Vagina (tissue), 2 donors: ENCODE results near the gene FBXW2. TPM values are rescaled to one million over a fixed set of nuclear protein-coding genes. Genes with fewer than 3 reads are reported as not detected.

Experiments used
- DNase-seq, 2 donors: peaks; one replicate each; pipeline ENCODE4 v3.0.0-alpha.2; 2017; ENCODE audit errors: extremely low spot score in 2 of 2
- H3K27ac ChIP-seq: fragments of 200-600 bp; sonication (generic); one replicate; pipeline ENCODE4 v1.5.1; 2019
- H3K27me3 ChIP-seq: fragments of 200-600 bp; sonication (generic); one replicate; pipeline ENCODE4 v1.5.1; 2019
- H3K36me3 ChIP-seq, 2 donors: fragments of 200-600 bp; sonication (generic); one replicate each; pipeline ENCODE4 v1.5.1; 2017 to 2019
- H3K4me1 ChIP-seq: fragments of 200-600 bp; sonication (generic); one replicate; pipeline ENCODE4 v1.5.1; 2019
- H3K4me3 ChIP-seq, 2 donors: fragments of 200-600 bp; sonication (generic); 1 replicate in 1 of 2; 2 replicates in 1 of 2; pipeline ENCODE4 v1.5.1; 2016 to 2019
- H3K9me3 ChIP-seq: fragments of 200-600 bp; sonication (generic); one replicate; pipeline ENCODE4 v1.5.1; 2019
- CTCF ChIP-seq, 3 experiments: fragments of 450-650 bp in 2 of 3; fragments of 200-600 bp in 1 of 3; sonication (generic) in 1 of 3; IDR thresholded peaks; one replicate each; pipeline ENCODE4 v1.5.1; 2017 to 2019; ENCODE audit warnings: antibody characterized with exemption in 3 of 3, mild to moderate bottlenecking in 2 of 3, moderate library complexity in 2 of 3
- POLR2A ChIP-seq, 2 donors: fragments of 450-650 bp; IDR thresholded peaks; one replicate each; pipeline ENCODE4 v1.6.1; 2017; ENCODE audit warnings: antibody characterized with exemption in 2 of 2, mild to moderate bottlenecking in 2 of 2, moderate library complexity in 2 of 2
- POLR2AphosphoS5 ChIP-seq, 2 donors: sonication (generic); formaldehyde crosslinking; IDR thresholded peaks; one replicate each; pipeline ENCODE4 v1.9.0; 2017; ENCODE audit warnings: antibody characterized with exemption in 2 of 2, mild to moderate bottlenecking in 2 of 2, low read depth in 1 of 2; ENCODE audit not compliant: insufficient read depth in 1 of 2
- intact Hi-C: fragments of 100-400 bp; cut with DNase I; formaldehyde crosslinking; loops from one replicate; pipeline ENCODE4 v1.15.1; 2023
- total RNA-seq: library from RNA; depleted of rRNA; stranded (reverse); fragments of >200 nt; gene quantifications from one replicate; pipeline ENCODE4 v1.2.3, GENCODE V29; 2016

FBXW2 gene
- total RNA-seq, 1 donor from 2014 or later, result 33.1 TPM

- Histone ChIP-seq H3K27me3 (no peaks in the 10 kb centered on the region), H3K27ac (no peak overlapping the region), H3K4me3 (no peak overlapping the region), H3K9me3 (no peaks in the 10 kb centered on the region), H3K4me1 (no peaks in the 10 kb centered on the region), H3K36me3 (no peaks in the 10 kb centered on the region)
- intact Hi-C loops, result no loop called here
- peak in 1 of 3 experiments; percentile 30 for TF ChIP-seq CTCF (IDR thresholded peaks at IDR 0.05)
- no peak for TF ChIP-seq POLR2A (IDR thresholded peaks at IDR 0.05)
- no peak for DNase-seq
These were observed 50.2 kb downstream of the FBXW2 start for GRCh38 chr9:120742951-120743416.

DNA sequence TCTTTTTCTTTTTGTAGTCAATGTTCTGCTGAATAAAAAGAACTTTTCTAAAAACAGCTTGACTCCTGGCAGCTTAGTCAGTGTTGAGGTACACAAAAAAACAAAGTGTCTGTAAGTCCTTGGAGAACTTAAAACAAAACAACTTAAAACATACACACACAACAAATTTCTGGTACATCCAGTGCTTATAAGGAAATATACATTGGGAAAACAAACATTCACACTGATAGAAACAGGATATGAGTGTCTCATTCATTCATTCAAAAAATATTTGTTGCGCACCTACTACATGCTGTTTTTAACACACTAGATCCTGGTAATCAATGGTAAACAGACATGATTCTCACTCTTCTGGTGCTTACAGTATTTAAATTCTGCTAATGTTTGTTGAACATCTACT is 51.5 kb downstream of the FBXW2 start:
- TF ChIP-seq POLR2A (IDR thresholded peaks at IDR 0.05) (no peak), POLR2AphosphoS5 (IDR thresholded peaks at IDR 0.05; ENCODE audit: insufficient read depth in 1 of 2, low read depth in 1 of 2) (no peak), CTCF (IDR thresholded peaks at IDR 0.05) (no peak)
- intact Hi-C loops, result no loop called here
- no peaks in the 10 kb centered on the region for H3K9me3 ChIP-seq

GRCh38 chr9:120741191-120741590 is 52.0 kb downstream of the FBXW2 start:
- Histone ChIP-seq H3K27ac (no peak overlapping the region), H3K9me3 (no peaks in the 10 kb centered on the region), H3K4me3 (no peak overlapping the region), H3K36me3 (no peaks in the 10 kb centered on the region), H3K4me1 (no peaks in the 10 kb centered on the region), H3K27me3 (no peaks in the 10 kb centered on the region)
- no peak for TF ChIP-seq POLR2AphosphoS5 (IDR thresholded peaks at IDR 0.05; ENCODE audit: insufficient read depth in 1 of 2, low read depth in 1 of 2)
- no peak for TF ChIP-seq CTCF (IDR thresholded peaks at IDR 0.05)
- TF ChIP-seq POLR2A (IDR thresholded peaks at IDR 0.05), result no peak
- DNase-seq, result no peak
- intact Hi-C loops, result no loop called here

More for the DNA sequence above, 51.5 kb downstream of the FBXW2 start:
- no peak for DNase-seq
- H3K4me1 ChIP-seq, result no peaks in the 10 kb centered on the region
- H3K27me3 ChIP-seq, result no peaks in the 10 kb centered on the region
- H3K4me3 ChIP-seq, result no peak overlapping the region
- H3K27ac ChIP-seq, result no peak overlapping the region
- no peaks in the 10 kb centered on the region for H3K36me3 ChIP-seq

GRCh38 chr9:120740132-120740531 is 53.1 kb downstream of the FBXW2 start:
- no peak overlapping the region for H3K4me3 ChIP-seq
- no peaks in the 10 kb centered on the region for H3K9me3 ChIP-seq
- DNase-seq, result no peak
- H3K27ac ChIP-seq, result no peak overlapping the region
- no peaks in the 10 kb centered on the region for H3K36me3 ChIP-seq
- intact Hi-C loops, result no loop called here
- no peaks in the 10 kb centered on the region for H3K4me1 ChIP-seq
- TF ChIP-seq CTCF (IDR thresholded peaks at IDR 0.05) (no peak), POLR2AphosphoS5 (IDR thresholded peaks at IDR 0.05; ENCODE audit: insufficient read depth in 1 of 2, low read depth in 1 of 2) (no peak), POLR2A (IDR thresholded peaks at IDR 0.05) (no peak)
- H3K27me3 ChIP-seq, result no peaks in the 10 kb centered on the region

GRCh38 chr9:120737416-120738165 is 55.6 kb downstream of the FBXW2 start:
- no peak for TF ChIP-seq CTCF (IDR thresholded peaks at IDR 0.05)
- no peak for TF ChIP-seq POLR2A (IDR thresholded peaks at IDR 0.05)
- no peak for TF ChIP-seq POLR2AphosphoS5 (IDR thresholded peaks at IDR 0.05; ENCODE audit: insufficient read depth in 1 of 2, low read depth in 1 of 2)

More at GRCh38 chr9:120737416-120738165, 55.6 kb downstream of the FBXW2 start:
- Histone ChIP-seq H3K4me3 (no peak overlapping the region), H3K4me1 (no peaks in the 10 kb centered on the region), H3K27me3 (no peaks in the 10 kb centered on the region), H3K36me3 (no peaks in the 10 kb centered on the region), H3K9me3 (no peaks in the 10 kb centered on the region), H3K27ac (no peak overlapping the region)
- no peak for DNase-seq
- intact Hi-C loops, result no loop called here
